Peyer's patch (tissue), 4 donors: ENCODE results near the gene TBC1D9B. TPM values are rescaled to one million over a fixed set of nuclear protein-coding genes. Genes with fewer than 3 reads are reported as not detected.

Experiments
- DNase-seq, 3 donors: peaks; one replicate each; pipeline ENCODE4 v3.0.0-alpha.2; 2017 to 2019
- H3K27ac ChIP-seq, 4 donors: fragments of 200-600 bp; sonication (generic); one replicate each; pipeline ENCODE4 v1.5.1; 2016 to 2019
- H3K27me3 ChIP-seq, 2 donors: fragments of 200-600 bp; sonication (generic); one replicate each; pipeline ENCODE4 v1.5.1; 2019
- H3K36me3 ChIP-seq, 3 donors: fragments of 200-600 bp; sonication (generic); one replicate each; pipeline ENCODE4 v1.5.1; 2016 to 2019
- H3K4me1 ChIP-seq, 4 donors: fragments of 200-600 bp; sonication (generic); one replicate each; pipeline ENCODE4 v1.5.1; 2016 to 2019
- H3K4me3 ChIP-seq, 4 donors: fragments of 200-600 bp; sonication (generic); 1 replicate in 3 of 4; 2 replicates in 1 of 4; pipeline ENCODE4 v1.5.1; 2016 to 2019; ENCODE audit warnings: mild to moderate bottlenecking in 1 of 4
- H3K9me3 ChIP-seq, 4 donors: fragments of 200-600 bp; sonication (generic); one replicate each; pipeline ENCODE4 v1.5.1; 2016 to 2019; ENCODE audit warnings: mild to moderate bottlenecking in 1 of 4
- CTCF ChIP-seq, 6 experiments: fragments of 450-650 bp in 4 of 6; fragments of 200-600 bp in 2 of 6; sonication (generic) in 1 of 6; IDR thresholded peaks; one replicate each; pipeline ENCODE4 v1.5.1; 2017 to 2019; ENCODE audit warnings: antibody characterized with exemption in 6 of 6, mild to moderate bottlenecking in 3 of 6, moderate library complexity in 1 of 6
- POLR2A ChIP-seq, 2 donors: fragments of 450-650 bp; IDR thresholded peaks; one replicate each; pipeline ENCODE4 v1.5.1; 2017; ENCODE audit warnings: antibody characterized with exemption in 2 of 2, mild to moderate bottlenecking in 2 of 2, moderate library complexity in 2 of 2
- total RNA-seq, 4 donors: library from RNA; depleted of rRNA; stranded (reverse); fragments of >200 nt; gene quantifications; one replicate each; pipeline ENCODE4 v1.1.0, GENCODE V29; 2016

TBC1D9B gene
- total RNA-seq, 4 donors from 2014 or later = 89.7 to 281 (median 186) TPM

GRCh38 chr5:179936976-179937681, 29.4 kb upstream of the TBC1D9B start:
- H3K9me3 ChIP-seq = no peaks in the 10 kb centered on the region
- no peaks in the 10 kb centered on the region for H3K27me3 ChIP-seq
- no peaks in the 10 kb centered on the region for H3K4me1 ChIP-seq

GRCh38 chr5:179930788-179931473, 23.2 kb upstream of the TBC1D9B start:
- Histone ChIP-seq H3K27me3 (no peaks in the 10 kb centered on the region), H3K36me3 (no peaks in the 10 kb centered on the region), H3K27ac (no peak overlapping the region), H3K4me3 (no peak overlapping the region), H3K4me1 (no peaks in the 10 kb centered on the region), H3K9me3 (no peaks in the 10 kb centered on the region)
- DNase-seq = no peak
- no peak for TF ChIP-seq CTCF (IDR thresholded peaks at IDR 0.05)
- TF ChIP-seq POLR2A (IDR thresholded peaks at IDR 0.05) = no peak

More at GRCh38 chr5:179936976-179937681, 29.4 kb upstream of the TBC1D9B start:
- DNase-seq = no peak
- TF ChIP-seq POLR2A (IDR thresholded peaks at IDR 0.05) (no peak), CTCF (IDR thresholded peaks at IDR 0.05) (no peak)
- no peak overlapping the region for H3K27ac ChIP-seq
- H3K36me3 ChIP-seq = no peaks in the 10 kb centered on the region
- H3K4me3 ChIP-seq = no peak overlapping the region

GRCh38 chr5:179927824-179928223, 20.1 kb upstream of the TBC1D9B start:
- Histone ChIP-seq H3K27me3 (no peaks in the 10 kb centered on the region), H3K27ac (no peak overlapping the region), H3K9me3 (no peaks in the 10 kb centered on the region), H3K36me3 (no peaks in the 10 kb centered on the region), H3K4me1 (no peaks in the 10 kb centered on the region), H3K4me3 (no peak overlapping the region)
- TF ChIP-seq CTCF (IDR thresholded peaks at IDR 0.05) = no peak
- no peak for TF ChIP-seq POLR2A (IDR thresholded peaks at IDR 0.05)
- no peak for DNase-seq

- H3K36me3 ChIP-seq = no peaks in the 10 kb centered on the region
- no peak overlapping the region for H3K4me3 ChIP-seq
- TF ChIP-seq CTCF (IDR thresholded peaks at IDR 0.05) (no peak), POLR2A (IDR thresholded peaks at IDR 0.05) (no peak)
- no peaks in the 10 kb centered on the region for H3K9me3 ChIP-seq
- no peak overlapping the region for H3K27ac ChIP-seq
- no peaks in the 10 kb centered on the region for H3K4me1 ChIP-seq
- no peak for DNase-seq
- H3K27me3 ChIP-seq = no peaks in the 10 kb centered on the region
These were observed 19.0 kb upstream of the TBC1D9B start for GRCh38 chr5:179926657-179927056.

GRCh38 chr5:179923436-179923835, 15.7 kb upstream of the TBC1D9B start:
- no peak for DNase-seq
- TF ChIP-seq POLR2A (IDR thresholded peaks at IDR 0.05) (no peak), CTCF (IDR thresholded peaks at IDR 0.05) (no peak)
- Histone ChIP-seq H3K4me3 (no peak overlapping the region), H3K27me3 (no peaks in the 10 kb centered on the region), H3K36me3 (no peaks in the 10 kb centered on the region), H3K9me3 (no peaks in the 10 kb centered on the region), H3K27ac (no peak overlapping the region), H3K4me1 (no peaks in the 10 kb centered on the region)
